A673 (cell line): ENCODE data around the gene MLIP. TPM values are rescaled to one million over a fixed set of nuclear protein-coding genes. Genes with fewer than 3 reads are reported as not detected.

Source experiments
- BruUV-seq: library from RNA; stranded (reverse); fragments of 400-500 nt; replicated peaks from 2 replicates; lab custom pipeline; 2021; lab: Mats Ljungman, UMichigan
- CTCF ChIA-PET: fragments of 300-600 bp; sonication (Branson Sonifier 250); formaldehyde crosslinking; loops from one replicate; lab custom pipeline; 2022; ENCODE audit warnings: antibody characterized with exemption; lab: Charles Lee
- POLR2A ChIA-PET: fragments of 300-600 bp; sonication (Branson Sonifier 250); formaldehyde crosslinking; loops from one replicate; lab custom pipeline; 2022; ENCODE audit warnings: antibody characterized with exemption; ENCODE audit not compliant: low non-redundant PET; lab: Charles Lee
- DNase-seq: peaks from one replicate; pipeline ENCODE4 v3.0.0-alpha.2; 2015; ENCODE audit warnings: low spot score
- H3K27ac ChIP-seq: fragments of 200-600 bp; sonication (generic); 2 replicates; pipeline ENCODE4 v1.5.1; 2016; ENCODE audit warnings: mixed run types, low read depth, mild to moderate bottlenecking, mixed read lengths, antibody characterized with exemption, low read length; ENCODE audit not compliant: poor library complexity, severe bottlenecking
- H3K27me3 ChIP-seq: fragments of 200-600 bp; sonication (generic); replicated peaks from 2 replicates; pipeline ENCODE4 v1.6.1; 2017; ENCODE audit warnings: mixed run types, low read depth, mild to moderate bottlenecking, mixed read lengths, antibody characterized with exemption, low read length; ENCODE audit not compliant: insufficient read depth, poor library complexity
- H3K36me3 ChIP-seq: fragments of 200-600 bp; sonication (generic); 2 replicates; pipeline ENCODE4 v1.6.1; 2016; ENCODE audit warnings: mixed run types, mild to moderate bottlenecking, mixed read lengths, antibody characterized with exemption, low read length; ENCODE audit not compliant: insufficient read depth, poor library complexity, severe bottlenecking
- H3K4me1 ChIP-seq: fragments of 200-600 bp; sonication (generic); 2 replicates; pipeline ENCODE4 v1.6.1; 2017; ENCODE audit warnings: mixed run types, mild to moderate bottlenecking, mixed read lengths, antibody characterized with exemption, low read length; ENCODE audit not compliant: insufficient read depth, poor library complexity, severe bottlenecking
- H3K4me3 ChIP-seq: fragments of 200-600 bp; sonication (generic); 2 replicates; pipeline ENCODE4 v1.5.1; 2016; ENCODE audit warnings: low read depth, mixed run types, mild to moderate bottlenecking, mixed read lengths, low read length; ENCODE audit not compliant: poor library complexity, severe bottlenecking
- H3K9me3 ChIP-seq: fragments of 200-600 bp; sonication (generic); 2 replicates; pipeline ENCODE4 v1.6.1; 2016; ENCODE audit warnings: mixed run types, low read depth, mild to moderate bottlenecking, mixed read lengths, antibody characterized with exemption, low read length; ENCODE audit not compliant: poor library complexity, severe bottlenecking
- EZH2 ChIP-seq: fragments of 200-600 bp; sonication (generic); IDR thresholded peaks from 2 replicates; pipeline ENCODE4 v1.6.1; 2017; ENCODE audit warnings: borderline replicate concordance, low read depth, mild to moderate bottlenecking, mixed read lengths, antibody characterized with exemption, low read length; ENCODE audit not compliant: poor library complexity, severe bottlenecking
- intact Hi-C: fragments of 100-400 bp; cut with micrococcal nuclease; formaldehyde crosslinking; loops from one replicate; pipeline ENCODE4 v1.10.0; 2022; ENCODE audit not compliant: unreplicated experiment
- total RNA-seq: library from RNA; stranded (reverse); gene quantifications from 2 replicates; pipeline ENCODE4 v1.2.3, GENCODE V29; 2021
- TF ChIP-seq, protein P1 (sequence below): fragments of 300-800, 200-600 bp; sonication (generic); conservative IDR thresholded peaks from 2 replicates; pipeline ENCODE4 v1.5.1; 2017; ENCODE audit warnings: low read depth, mild to moderate bottlenecking, antibody characterized with exemption, low read length, moderate library complexity, mixed read lengths

Gene MLIP
- total RNA-seq, 1 experiment from 2014 or later, result 0.58 TPM

- Histone ChIP-seq H3K4me3 (no peak overlapping the region), H3K27me3 (no peaks in the 10 kb centered on the region), H3K4me1 (no peaks in the 10 kb centered on the region), H3K36me3 (no peaks in the 10 kb centered on the region), H3K9me3 (no peaks in the 10 kb centered on the region), H3K27ac (no peak overlapping the region)
- DNase-seq, result no peak
- POLR2A ChIA-PET, result no interaction called here
- TF ChIP-seq, protein P1, sequence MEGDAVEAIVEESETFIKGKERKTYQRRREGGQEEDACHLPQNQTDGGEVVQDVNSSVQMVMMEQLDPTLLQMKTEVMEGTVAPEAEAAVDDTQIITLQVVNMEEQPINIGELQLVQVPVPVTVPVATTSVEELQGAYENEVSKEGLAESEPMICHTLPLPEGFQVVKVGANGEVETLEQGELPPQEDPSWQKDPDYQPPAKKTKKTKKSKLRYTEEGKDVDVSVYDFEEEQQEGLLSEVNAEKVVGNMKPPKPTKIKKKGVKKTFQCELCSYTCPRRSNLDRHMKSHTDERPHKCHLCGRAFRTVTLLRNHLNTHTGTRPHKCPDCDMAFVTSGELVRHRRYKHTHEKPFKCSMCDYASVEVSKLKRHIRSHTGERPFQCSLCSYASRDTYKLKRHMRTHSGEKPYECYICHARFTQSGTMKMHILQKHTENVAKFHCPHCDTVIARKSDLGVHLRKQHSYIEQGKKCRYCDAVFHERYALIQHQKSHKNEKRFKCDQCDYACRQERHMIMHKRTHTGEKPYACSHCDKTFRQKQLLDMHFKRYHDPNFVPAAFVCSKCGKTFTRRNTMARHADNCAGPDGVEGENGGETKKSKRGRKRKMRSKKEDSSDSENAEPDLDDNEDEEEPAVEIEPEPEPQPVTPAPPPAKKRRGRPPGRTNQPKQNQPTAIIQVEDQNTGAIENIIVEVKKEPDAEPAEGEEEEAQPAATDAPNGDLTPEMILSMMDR, result no peak
- no peak for TF ChIP-seq EZH2
- BruUV-seq, result no TSS peak
- CTCF ChIA-PET, result no interaction called here
- intact Hi-C loops, result no loop called here
These were observed 61.8 kb downstream of the MLIP start for GRCh38 chr6:54173089-54173488.

- ChIA-PET CTCF (no interaction called here), POLR2A (no interaction called here)
- intact Hi-C loops, result no loop called here
- Histone ChIP-seq H3K27ac (no peak overlapping the region), H3K27me3 (no peaks in the 10 kb centered on the region), H3K4me3 (no peak overlapping the region), H3K4me1 (no peaks in the 10 kb centered on the region), H3K36me3 (no peaks in the 10 kb centered on the region), H3K9me3 (no peaks in the 10 kb centered on the region)
- BruUV-seq, result no TSS peak
- no peak for DNase-seq
- no peak for TF ChIP-seq EZH2
- TF ChIP-seq, protein P1, result no peak
These were observed 67.9 kb downstream of the MLIP start for GRCh38 chr6:54179152-54179551.

DNA sequence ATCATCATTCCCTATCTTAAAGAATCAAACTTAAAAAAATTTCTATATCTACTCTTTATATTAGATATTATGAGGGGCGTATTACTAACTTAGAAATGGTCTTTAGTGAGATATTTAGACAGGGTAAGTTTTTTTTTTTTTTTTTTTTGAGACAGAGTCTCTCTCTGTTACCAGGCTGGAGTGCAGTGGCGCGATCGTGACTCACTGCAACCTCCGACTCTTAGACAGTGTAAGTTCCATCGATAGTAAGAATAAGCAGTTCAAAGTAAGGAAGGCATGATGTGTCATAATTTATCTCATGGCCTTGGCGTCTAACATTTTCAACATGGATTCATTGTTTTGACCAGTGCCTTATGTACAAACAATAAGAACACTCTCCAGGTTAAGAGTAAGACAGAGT is 72.4 kb downstream of the MLIP start:
- CTCF ChIA-PET, result no interaction called here
- no TSS peak for BruUV-seq
- H3K4me3 ChIP-seq, result no peak overlapping the region
- H3K27me3 ChIP-seq, result no peaks in the 10 kb centered on the region
- no peaks in the 10 kb centered on the region for H3K36me3 ChIP-seq
- intact Hi-C loops, result no loop called here
- no peak for DNase-seq
- no peak overlapping the region for H3K27ac ChIP-seq
- POLR2A ChIA-PET, result no interaction called here
- no peaks in the 10 kb centered on the region for H3K9me3 ChIP-seq
- no peak for TF ChIP-seq EZH2
- TF ChIP-seq, protein P1, result no peak
- no peaks in the 10 kb centered on the region for H3K4me1 ChIP-seq
